Hematopoietic multipotent progenitor cell treated with erythropoietin and hydrocortisone succinate and interleukin-3 and kit ligand, for 17 days (in vitro differentiated cells): Measurements from ENCODE around the gene A3GALT2.

ENCODE experiments used
- DNase-seq: peaks from one replicate; pipeline ENCODE4 v3.0.0-alpha.2; 2015; ENCODE audit warnings: low spot score

Gene A3GALT2

DNA sequence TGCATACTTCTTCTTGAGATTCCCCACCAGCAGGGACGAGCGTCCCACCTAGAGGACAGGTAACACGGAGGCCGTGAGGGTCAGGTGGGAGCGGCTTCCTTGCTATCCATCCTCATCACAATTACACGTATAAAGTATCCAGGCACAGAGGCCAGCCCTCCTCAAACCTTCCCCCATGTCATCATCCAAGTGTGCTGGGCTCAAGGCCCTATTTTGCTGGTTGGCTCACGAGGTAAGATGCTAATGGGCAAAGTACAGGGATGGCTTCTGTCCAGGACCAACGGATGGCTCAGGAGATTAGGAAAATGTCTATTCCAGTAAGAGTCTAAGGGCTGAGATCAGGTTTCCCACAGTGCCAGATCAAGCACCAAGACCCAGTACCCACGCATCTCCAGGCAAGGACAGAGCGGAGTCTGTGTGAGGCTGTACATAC is 11.5 kb upstream of the A3GALT2 start:
- no peak for DNase-seq

DNA sequence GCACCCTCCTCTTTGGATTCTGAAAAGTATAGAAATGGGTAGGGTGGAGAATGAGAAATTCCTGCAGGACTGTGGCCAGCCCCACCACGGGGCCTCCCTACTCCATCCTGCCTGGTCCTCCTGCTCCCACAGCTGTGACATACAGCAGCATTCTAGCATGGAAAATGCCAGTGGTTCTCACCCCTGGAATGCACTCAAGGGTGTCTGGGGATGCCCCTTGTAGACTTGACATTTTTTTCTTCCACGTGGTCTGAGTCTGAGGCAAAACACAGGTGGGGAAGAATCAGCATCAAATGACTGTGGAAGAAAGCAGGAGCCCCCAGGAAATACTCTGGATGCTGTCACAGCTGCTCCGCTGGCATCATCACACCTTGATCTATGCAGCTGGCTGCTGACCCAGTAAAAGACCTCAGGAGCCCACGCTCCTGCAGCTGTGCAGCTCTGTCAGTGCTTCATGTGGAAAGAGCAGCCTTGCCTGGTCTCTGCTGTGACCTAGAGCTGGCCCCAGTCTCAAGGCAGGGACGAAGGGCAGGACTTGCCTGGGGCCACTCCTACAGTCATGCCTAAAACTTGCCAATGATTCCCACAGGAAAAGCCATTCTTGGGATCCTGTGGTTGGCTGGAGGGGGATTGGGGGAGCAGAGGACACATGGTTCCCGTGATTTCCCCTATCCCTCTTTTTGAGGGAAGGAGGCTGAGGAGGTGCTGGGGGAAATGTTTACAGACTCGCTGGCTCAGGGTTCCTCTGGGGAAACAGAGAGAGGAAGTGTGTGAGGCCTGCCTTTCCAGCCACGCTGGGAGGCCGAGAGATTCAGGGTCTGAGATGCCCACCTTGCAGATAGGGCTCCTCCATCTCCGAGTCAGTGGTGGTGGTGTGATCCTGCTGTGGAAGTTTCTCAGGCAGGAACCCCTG is 10.8 kb upstream of the A3GALT2 start:
- no peak for DNase-seq

DNA sequence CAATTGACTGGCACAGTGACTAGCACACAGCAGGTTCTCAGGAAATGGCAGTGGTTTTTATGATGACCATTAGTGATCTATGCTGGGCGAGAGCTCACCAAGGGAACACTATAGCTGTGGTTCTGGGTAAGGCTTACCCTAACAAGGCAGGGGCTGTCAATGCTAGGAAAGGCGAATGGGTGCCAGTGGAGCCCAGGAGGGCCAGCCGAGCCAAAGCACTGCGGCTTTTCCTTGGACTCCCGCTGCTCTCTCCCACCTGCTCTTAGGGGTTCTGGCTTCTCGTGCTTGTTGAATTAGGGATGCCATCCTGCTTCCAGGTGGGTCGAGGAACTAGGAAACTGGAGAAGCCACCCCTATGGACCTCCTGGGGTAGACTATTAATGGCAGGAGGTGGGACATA is 10.0 kb upstream of the A3GALT2 start:
- no peak for DNase-seq

DNA sequence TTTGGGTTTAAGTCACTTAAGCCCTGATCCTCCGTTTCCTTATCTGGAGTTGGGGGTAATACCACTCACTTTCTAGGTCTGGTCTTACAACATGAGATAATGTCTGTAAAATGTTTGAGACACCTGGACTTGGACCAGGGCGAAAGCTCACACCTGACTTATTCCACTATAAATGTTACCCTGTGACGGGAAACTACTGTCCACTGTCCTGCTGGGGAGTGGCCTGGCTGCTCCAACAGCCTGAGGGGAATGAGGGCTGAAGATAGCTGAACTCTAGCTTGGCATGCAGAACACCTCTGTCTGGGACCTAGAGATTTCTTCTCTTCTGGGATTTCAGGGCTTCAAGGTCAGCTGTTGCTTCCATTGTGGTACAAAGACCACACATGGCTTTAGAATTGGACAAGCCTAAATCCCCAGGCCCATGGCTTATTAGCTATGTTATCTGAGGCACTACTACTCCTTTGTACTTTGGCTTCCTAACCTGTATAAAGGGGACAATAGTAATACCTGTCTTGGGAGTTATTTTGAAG is 9.5 kb upstream of the A3GALT2 start:
- DNase-seq, result no peak

DNA sequence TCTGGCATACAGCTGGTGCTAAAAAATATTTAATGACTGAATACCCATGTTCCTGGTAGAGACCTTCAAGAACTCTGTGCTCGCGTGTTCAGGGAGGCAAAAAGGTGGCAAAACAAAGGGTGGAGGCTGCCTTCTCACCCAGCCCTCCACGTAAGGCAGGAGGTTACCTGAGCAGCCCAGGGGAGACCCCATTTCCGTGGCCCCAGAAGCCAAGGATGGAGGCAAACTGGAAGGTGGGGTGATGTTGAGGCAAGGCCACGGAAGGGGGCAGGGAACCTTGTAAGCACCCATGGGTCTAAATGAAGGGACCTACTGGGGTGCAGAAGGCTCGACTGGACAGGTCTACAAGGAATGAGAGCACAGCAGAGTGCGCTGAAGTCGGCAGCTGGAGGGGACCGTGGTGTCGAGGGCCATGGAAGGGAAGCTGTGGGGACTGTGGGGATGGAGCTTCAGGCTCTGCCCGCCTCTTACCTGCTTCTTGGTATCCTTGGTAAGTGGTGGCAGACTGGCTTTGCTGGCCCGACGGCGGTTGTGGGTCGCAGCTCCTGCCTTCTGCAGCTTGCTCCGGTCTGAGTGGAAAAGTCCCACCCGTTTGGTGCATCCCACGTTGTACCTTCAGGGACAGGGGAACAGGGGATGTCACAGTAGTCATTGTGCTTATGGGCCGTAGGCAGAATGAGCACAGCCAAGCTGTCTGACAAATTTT is 8.9 kb upstream of the A3GALT2 start:
- DNase-seq, result no peak

DNA sequence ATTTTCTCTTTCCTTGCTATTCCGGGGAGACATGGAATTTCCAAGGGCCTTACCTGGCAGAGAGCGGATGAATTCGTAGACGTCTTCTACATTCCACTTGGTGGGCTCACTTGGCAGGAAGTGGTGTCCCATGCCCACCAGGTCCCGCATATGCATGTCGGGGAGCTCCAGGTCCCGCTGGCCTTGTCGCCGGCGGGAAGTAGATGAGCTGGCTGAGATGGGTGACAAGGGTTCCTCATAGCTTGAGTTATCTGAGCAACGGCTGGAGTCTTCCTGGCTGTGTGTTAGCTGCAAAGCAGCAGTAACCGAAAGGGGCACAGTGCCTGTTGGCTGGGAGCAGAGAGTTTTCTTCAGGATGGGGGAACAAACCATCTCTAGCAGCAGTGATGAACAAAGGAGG is 7.9 kb upstream of the A3GALT2 start:
- no peak for DNase-seq

DNA sequence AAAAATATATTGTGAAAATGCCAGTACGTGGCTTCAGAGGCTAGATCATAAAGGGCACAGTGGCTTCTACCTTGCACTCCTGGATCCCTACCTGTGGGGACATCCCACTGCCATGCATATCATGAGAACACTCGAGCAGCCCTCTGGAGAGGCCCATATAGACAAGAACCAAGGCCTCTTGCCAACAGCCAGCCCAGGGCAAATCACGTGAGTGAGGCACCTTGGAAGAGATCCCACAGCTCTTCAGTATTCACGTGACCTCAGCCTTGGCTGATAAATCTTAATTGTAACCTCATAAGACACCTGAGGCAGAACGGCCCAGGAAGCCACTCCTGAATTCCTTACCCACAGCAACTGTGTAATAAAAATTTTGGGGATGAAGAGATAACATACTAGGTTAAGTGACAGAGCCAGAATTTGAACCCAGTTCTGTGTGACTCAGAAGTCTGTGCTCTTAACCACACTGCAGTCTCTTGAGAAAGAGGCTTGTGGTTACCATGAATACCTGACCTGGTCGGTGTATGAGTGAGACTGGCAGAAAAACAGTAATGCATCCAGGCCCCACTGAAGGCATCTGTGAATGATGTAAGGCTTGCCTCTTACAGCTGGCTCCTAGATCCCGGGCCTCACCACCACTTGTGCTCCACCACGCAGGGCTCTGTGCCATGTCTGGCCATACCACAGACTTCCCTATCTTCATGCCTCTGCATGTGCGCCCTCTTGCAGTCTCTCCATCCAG is 6.9 kb upstream of the A3GALT2 start:
- no peak for DNase-seq

DNA sequence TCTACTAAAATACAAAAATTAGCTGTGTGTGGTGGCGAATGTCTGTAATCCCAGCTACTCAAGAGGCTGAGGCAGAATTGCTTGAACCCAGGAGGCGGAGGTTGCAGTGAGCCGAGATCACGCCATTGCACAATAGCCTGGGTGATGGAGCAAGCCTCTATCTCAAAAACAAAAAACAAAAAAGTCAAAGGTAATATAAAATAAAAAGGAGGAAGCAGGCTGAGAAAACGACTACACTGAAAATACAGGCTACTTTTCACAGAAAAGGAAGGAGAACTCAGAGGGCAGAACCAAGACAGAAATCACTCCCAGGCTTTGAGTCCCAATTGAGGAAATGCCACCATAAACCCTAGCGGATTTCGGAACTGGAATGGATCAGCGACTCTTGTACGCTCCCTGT is 5.9 kb upstream of the A3GALT2 start:
- no peak for DNase-seq

DNA sequence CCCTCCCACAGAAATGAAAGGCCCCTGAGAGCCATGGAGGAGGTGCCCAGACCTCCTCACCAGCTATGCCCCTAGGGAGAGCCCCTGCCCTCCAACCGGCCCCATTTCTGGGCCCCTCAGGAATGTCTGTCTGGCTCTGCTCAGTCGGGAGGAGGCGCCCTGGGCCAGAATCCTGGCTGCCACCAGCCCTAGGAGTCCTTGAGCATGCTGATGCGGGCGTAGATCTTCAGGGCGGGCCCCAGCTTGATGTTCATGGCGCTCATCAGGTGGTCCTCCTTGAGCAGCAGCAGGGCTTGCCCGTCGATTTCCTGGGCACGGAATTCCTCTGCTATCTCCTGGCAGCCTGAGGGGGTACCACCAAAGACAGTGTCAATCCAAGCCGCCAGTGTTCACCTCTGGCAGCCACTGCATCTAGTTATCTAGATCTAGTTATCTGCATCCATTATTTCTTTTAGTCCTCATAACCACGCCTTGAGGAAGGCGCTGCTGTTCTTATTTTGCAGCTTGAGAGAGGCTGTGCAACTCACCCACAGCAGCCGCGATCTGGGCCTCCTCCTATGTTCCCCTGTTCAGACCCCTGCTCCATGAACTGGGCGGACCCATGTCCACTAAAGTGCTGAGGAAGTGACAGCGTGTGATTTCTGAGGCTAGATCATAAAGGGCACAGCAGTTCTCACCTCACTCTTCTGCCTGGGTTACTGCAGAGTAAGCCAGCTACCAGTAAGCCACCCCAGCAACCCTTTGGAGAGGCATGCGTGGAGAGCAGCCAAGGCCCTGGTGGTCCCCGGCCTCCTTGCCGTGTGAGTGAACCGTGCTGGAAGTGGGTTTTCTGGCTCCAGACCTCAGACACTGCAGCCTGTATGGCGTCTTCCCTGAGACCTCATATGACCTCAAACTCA is 4.0 kb upstream of the A3GALT2 start:
- no peak for DNase-seq

DNA sequence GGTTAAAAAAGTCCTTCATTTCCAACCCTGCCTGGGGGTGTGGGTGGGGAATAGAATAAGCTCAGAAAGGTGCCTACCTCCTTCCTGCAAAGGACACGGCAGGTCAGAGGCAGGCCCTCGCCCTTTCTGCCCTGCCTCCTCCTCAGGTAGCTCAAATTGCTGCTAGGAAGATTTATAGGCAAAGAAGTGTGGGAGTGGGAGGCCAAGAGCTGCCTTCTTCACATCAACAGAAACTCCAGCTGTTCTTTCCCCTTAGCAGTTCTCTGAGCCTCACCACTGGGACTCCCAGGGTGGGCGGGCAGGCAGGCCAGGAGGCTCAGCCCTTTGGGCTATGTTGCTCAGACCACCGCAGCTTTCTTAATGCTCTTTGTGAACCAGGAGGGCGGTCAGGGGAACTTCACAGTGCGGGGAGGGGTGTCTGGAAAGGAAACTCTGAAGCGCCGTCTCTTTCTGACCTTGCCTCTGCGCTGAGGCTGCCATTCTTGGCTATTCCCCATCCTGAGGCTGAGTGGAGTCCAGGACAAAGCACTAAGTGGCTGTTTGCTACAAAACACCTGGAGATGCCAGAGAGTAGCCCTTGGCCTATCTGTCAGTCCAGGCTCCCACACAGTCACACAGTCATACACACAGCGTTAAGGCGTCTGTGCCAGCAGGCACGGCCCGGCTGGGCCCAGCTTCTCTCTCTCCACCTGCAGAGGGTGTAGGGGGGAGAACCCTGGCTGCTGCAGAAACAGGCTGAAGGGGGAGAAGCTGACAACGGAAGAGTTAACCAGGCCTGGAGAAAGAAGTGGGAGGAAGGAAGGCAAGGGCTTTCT is 3.0 kb upstream of the A3GALT2 start:
- DNase-seq, result no peak

DNA sequence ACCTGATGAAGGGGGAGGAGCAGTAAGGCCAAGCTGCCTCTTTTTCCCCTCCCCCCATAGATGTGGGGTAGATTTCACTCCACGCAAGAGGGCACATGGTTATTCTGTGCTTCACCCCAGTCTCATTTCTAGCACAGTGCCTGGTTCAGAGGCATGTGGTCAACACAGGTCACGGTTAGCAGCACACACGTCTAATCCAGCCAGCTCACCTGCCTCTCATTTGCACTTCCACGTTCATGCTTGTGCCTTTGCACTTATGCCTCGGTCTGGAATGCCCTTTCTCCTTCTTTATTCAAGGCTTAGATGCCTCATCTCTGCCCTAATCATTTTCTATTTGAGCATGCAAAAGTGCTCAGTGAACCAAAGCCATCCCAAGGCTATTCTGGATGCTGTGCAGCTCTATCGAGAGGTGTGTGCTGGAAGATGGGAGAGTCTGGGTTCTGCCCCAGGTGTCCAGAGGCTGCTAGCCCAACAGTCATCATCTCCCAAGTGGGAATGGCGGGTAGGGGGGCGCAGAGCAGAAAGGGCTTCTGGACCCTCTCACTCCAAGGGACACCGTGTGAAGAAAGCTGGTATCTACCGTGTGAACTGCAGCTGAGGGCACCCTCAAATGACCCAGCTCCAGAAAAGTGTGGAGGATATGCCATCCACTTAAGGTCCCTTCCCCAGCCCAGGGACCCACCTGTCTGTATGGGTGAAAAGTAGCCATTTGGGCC is 2.1 kb upstream of the A3GALT2 start:
- DNase-seq, result no peak

DNA sequence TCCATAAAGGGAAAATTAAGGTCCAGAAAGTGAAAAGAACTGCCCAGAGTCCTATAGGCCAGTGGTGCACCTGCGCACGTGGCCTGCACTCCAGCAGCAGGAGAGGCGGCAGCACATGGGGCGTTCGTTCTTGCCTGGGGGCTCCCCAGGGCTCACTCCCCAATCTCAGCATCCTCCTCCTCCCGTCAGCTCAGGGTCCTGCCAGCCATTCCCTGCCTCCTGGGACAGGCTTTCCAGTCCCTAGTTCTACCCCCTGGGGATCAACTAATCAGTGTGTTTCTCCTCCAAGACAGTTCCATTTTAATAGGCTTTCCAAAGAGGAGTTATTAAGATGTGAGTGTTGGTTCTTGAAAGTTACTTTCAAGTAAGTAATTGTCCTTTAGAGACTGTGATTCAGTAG is 1.2 kb upstream of the A3GALT2 start:
- DNase-seq, result no peak

DNA sequence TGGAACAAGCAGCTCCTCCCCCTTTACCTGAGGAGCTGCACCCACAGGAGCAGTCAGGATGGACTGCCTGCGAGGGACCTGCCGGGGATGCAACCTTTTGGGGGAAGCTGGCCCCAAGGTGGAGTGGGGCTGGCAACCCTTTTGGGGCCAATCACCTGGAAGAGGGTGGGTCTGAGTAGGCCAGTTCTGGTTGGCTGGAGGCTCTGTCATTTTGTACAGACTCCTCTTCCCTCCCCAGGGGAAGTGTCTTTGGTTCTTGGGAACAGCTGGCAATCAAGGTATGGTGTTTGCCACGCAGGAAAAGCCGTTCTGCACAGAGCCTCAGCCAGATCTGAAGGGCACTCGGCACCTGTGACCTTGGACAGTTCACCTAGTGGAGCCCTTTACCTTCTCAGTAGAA is 280 bp upstream of the A3GALT2 start:
- no peak for DNase-seq

DNA sequence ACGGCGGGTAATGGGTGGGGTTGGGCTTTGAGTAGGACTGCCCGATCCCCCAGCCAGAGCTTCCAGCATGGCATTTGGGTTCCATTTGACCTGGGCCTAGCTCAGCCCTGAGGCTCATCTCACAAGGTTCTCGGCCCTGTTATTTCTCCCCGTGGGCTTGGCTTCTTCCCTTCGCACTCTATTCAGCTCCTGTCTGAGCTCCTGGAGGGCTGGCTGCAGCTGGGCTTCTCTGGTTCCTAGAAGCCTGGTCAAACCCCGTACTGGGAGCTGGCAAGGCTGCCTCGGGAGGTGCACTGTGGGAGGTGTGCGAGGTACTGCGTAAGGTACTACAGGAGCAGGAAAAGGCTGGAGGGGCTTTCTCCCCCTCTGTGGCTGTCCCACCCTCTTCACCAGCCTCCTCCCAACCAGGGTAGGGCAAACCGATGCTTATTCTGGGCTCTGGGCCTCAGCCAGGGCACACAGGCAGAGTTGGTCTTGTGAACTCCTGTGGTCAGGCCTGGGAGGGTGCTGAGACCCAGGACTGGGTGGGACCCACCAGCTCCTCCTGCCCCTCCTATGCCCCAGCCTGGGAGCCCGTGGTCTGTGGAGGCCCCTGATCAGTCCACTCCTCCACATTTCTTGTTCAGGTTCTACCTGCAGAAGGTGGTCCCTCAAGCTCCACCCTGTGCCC is 814 bp downstream of the A3GALT2 start:
- no peak for DNase-seq

DNA sequence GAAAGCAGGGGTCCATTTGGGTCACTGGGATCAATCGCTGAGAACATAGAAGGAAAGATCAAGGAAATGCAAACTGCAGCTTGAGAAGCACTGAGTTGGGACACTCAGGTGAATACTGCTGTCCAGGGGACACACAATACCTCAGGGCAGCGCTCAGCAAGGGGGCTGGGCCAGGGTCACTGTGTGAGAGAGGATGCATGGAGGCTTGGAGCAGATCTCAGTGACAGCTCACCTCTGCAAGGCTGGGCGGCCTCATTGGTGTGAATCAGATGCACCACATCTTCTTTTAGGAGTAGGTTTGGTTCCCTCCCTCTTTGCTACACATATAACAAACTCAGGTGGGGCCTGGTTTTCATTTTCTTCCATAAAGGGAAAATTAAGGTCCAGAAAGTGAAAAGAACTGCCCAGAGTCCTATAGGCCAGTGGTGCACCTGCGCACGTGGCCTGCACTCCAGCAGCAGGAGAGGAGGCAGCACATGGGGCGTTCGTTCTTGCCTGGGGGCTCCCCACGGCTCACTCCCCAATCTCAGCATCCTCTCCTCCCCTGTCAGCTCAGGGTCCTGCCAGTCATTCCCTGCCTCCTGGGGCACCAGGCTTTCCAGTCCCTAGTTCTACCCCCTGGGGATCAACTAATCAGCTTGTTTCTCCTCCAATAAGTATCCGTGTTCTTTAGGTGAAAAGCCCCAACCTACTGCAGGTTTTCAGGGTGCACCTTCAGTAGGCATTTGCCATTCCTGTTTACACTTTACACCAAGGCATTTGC is 1.5 kb downstream of the A3GALT2 start:
- DNase-seq, result no peak

DNA sequence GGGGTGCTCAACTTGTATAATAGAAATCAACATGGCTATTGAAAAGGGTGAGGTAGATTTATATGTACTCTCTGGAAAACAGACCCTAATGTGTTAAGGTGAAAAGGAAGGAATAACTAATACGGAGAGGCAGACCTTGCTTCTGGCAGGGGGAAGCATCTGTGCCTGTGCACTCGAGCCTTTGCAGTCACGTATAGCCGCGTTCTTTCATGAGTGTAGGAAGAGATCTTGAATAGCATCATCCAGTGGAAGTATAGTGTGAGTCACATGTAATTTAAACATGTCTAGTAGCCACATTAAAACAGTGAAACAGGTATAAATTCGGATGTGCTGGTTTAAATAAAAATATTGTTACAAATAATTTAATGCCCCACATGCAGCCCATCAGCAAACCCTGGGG is 3.0 kb downstream of the A3GALT2 start:
- DNase-seq, result no peak

DNA sequence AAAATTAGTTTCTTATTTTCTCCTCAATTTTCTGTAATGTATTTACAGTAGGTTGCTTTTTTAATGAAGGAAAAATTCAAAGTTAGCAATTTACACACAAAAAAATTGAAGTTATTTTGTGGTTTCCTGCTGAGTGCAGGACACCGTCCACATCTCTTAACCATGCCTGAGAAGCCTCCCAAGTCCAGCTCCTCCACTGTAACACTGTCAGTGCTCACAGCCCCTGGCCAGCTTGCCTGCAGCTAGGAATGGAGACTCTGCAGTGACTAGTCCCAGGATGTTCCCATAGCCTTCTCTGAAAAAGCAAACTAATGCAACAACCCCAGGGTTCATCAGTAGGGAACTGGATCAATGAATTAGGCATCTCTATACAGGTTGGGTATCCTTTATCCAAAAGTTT is 3.5 kb downstream of the A3GALT2 start:
- no peak for DNase-seq

DNA sequence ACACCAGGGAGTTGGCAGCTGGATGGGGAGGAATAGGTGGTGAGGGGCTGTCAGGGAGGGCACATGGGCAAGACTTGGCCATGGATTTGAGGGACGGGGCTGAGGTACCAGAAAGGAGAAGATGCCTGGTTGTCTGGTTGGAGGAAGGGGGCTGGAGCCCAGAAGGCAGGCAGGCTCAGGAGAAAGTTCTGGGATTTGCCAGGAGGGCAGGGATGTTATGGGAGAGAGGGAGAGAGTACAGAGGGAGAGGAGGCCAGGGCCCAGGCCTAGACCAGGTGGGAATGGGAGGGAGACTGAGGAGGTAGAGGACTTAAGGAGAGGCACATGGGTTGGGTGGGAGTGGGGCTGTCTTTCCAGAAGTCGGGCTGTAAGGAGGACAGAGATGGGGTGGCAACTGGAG is 4.3 kb downstream of the A3GALT2 start:
- DNase-seq, result no peak

DNA sequence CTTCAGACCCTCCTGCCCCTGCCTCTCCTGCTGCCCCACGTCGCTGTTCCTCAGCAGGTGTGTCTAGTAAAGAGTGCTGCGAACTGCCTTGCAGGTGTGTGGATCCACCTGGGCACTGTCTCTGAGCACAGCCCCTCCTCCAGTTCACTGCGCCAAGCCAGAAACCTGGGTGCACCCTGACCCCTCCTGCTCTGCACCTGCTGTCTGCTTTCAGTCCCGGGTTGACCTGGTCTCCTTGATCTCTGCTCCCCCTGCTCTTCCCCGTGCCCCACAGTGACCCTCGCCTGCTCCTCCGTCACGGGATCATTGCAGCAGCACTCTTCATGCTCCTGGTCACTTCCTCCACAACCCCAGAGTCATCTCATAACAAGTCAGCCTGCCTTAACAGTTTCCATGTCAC is 6.5 kb downstream of the A3GALT2 start:
- no peak for DNase-seq
